Adrenal gland (tissue), 12 donors: ENCODE measurements around the gene SOWAHC. TPM values are rescaled to one million over a fixed set of nuclear protein-coding genes. Genes with fewer than 3 reads are reported as not detected.
A peak's percentile ranks its signal among the peaks of the same experiment; 100 is the strongest.

ENCODE experiments used
- DNase-seq, 7 donors: peaks; one replicate each; pipeline ENCODE4 v3.0.0-alpha.2; 2019 to 2020
- H3K27ac ChIP-seq, 5 donors: fragments of 200-600 bp; sonication (generic) in 4 of 5; 1 replicate in 3 of 5; 2 replicates in 2 of 5; pipeline versions ENCODE4 v1.5.1 to v1.8.0; 2016 to 2020; ENCODE audit warnings: mild to moderate bottlenecking in 1 of 5
- H3K27me3 ChIP-seq: fragments of 200-600 bp; 2 replicates; pipeline ENCODE4 v1.8.0; 2021
- H3K36me3 ChIP-seq, 2 donors: fragments of 200-600 bp; replicated peaks in 1 of 2; 1 replicate in 1 of 2; 2 replicates in 1 of 2; pipeline versions ENCODE4 v1.5.1 to v1.8.0; 2018 to 2022
- H3K4me1 ChIP-seq, 2 donors: fragments of 200-600 bp; replicated peaks in 1 of 2; 1 replicate in 1 of 2; 2 replicates in 1 of 2; pipeline versions ENCODE4 v1.5.1 to v1.8.0; 2018 to 2021
- H3K4me3 ChIP-seq, 4 donors: fragments of 200-600 bp; sonication (generic) in 3 of 4; one replicate each; pipeline ENCODE4 v1.5.1; 2016 to 2018
- H3K9me3 ChIP-seq, 3 donors: fragments of 200-600 bp; sonication (generic) in 1 of 3; replicated peaks in 1 of 3; 1 replicate in 2 of 3; 2 replicates in 1 of 3; pipeline versions ENCODE4 v1.5.1 to v1.8.0; 2016 to 2021
- CTCF ChIP-seq, 6 experiments: fragments of 450-650 bp in 4 of 6; fragments of 200-600 bp in 2 of 6; sonication (generic) in 1 of 6; IDR thresholded peaks; 1 replicate in 5 of 6; 2 replicates in 1 of 6; pipeline versions ENCODE4 v1.5.1 to v1.8.0; 2016 to 2021; ENCODE audit warnings: antibody characterized with exemption in 6 of 6, mild to moderate bottlenecking in 2 of 6, moderate library complexity in 1 of 6
- POLR2A ChIP-seq, 2 donors: fragments of 450-650 bp; IDR thresholded peaks; one replicate each; pipeline ENCODE4 v1.6.1; 2017; ENCODE audit warnings: antibody characterized with exemption in 2 of 2, mild to moderate bottlenecking in 2 of 2, moderate library complexity in 1 of 2
- WGBS, 4 donors: extraction: QIAGEN DNeasy Blood & Tissue Kit in 2 of 4; methylation state at CpG; one replicate each; pipeline versions ENCODE4 v1.1.5 to v1.1.7; 2013 to 2017; 5-methylcytosine and 5-hydroxymethylcytosine counted together
- intact Hi-C, 2 donors: fragments of 100-400 bp; cut with DNase I; formaldehyde crosslinking; loops; one replicate each; pipeline versions ENCODE4 v1.14.1 to v1.15.0; 2022 to 2023
- polyA plus RNA-seq, 3 donors: library from polyadenylated mRNA; stranded (reverse); fragments of 200-250 nt in 2 of 3; fragments of 350-450 nt in 1 of 3; fragmentation: Illumina TruSeq in 1 of 3; extraction: RNeasy Lipid Tissue Mini Kit (QIAGEN cat#74804) in 1 of 3; gene quantifications; one replicate each; pipeline ENCODE4 v1.2.3, GENCODE V29; 2013 to 2014
- total RNA-seq, 9 donors: library from RNA; depleted of rRNA in 4 of 9; stranded (reverse); fragments of >200 nt in 4 of 9; fragments of 120-200 nt in 1 of 9; fragmentation: NEBNext Ultra II Directional in 1 of 9; extraction: Animal tissue kit (Norgen Biotek cat#: 25700) in 1 of 9; gene quantifications; one replicate each; pipeline versions ENCODE4 v1.1.0 to v1.2.4, GENCODE V29; 2013 to 2023
- donor health status: healthy with polysubstance abuse.
- donor health status: Bipolar disorder and iron deficiency.
- donor health status: DM: yes; HTN: yes; CAD: no.
- donor health status: DM: no; HTN: no; CAD: no.
- donor health status: DM: no; HTN: no; CAD: no.
- donor health status: DM: yes; HTN: yes; CAD: no.

SOWAHC gene
- total and polyA plus RNA-seq, 12 donors: 2.2 to 15.5 (median 7.6) TPM

GRCh38 chr2:109611467-109612095, 2.6 kb upstream of the SOWAHC start:
- H3K4me1 ChIP-seq: peaks cover 0 to 59% of the 10 kb centered on the region in 2 donors
- TF ChIP-seq CTCF (IDR thresholded peaks at IDR 0.05) (no peak), POLR2A (IDR thresholded peaks at IDR 0.05) (no peak)
- no peak overlapping the region for H3K4me3 ChIP-seq
- H3K27me3 ChIP-seq: no peaks in the 10 kb centered on the region
- intact Hi-C loops: loop anchor here in 1 of 2 donors (10.0 kb wide), 1 partner anchor 103 kb away; no protein-coding TSS in a partner anchor
- DNase-seq: no peak
- H3K36me3 ChIP-seq: no peaks in the 10 kb centered on the region
- no peaks in the 10 kb centered on the region for H3K9me3 ChIP-seq
- no peak overlapping the region for H3K27ac ChIP-seq
- WGBS, 4 donors: 85 to 94% (median 91%) methylated on average over 5 of the region's 5 CpGs

GRCh38 chr2:109613081-109613921, 863 bp upstream of the SOWAHC start:
- no peak for TF ChIP-seq CTCF (IDR thresholded peaks at IDR 0.05)
- peak; percentile 31 to 48 for TF ChIP-seq POLR2A (IDR thresholded peaks at IDR 0.05)
- no peaks in the 10 kb centered on the region for H3K36me3 ChIP-seq
- DNase-seq: peak; percentile 59 to 77 (median 63)
- intact Hi-C loops: loop anchor here in 1 of 2 donors (10.0 kb wide), 1 partner anchor 102 kb away; no protein-coding TSS in a partner anchor
- H3K9me3 ChIP-seq: no peaks in the 10 kb centered on the region
- H3K4me3 ChIP-seq: peak overlapping the region; percentile 21 to 97 (median 70)
- 0 to 2% (median 1%) methylated on average over 25 to 82 of the region's 82 CpGs for WGBS, 4 donors
- H3K27me3 ChIP-seq: no peaks in the 10 kb centered on the region
- H3K4me1 ChIP-seq: peaks cover 0 to 56% of the 10 kb centered on the region in 2 donors
- H3K27ac ChIP-seq: peak overlapping the region; percentile 84 to 100 (median 98)

GRCh38 chr2:109614715-109615636, 812 bp downstream of the SOWAHC start:
- no peaks in the 10 kb centered on the region for H3K27me3 ChIP-seq
- H3K36me3 ChIP-seq: no peaks in the 10 kb centered on the region
- intact Hi-C loops: loop anchor here in 1 of 2 donors (10.0 kb wide), 1 partner anchor 100 kb away; no protein-coding TSS in a partner anchor
- 17 to 47% (median 28%) methylated on average over 23 to 90 of the region's 90 CpGs for WGBS, 4 donors
- no peak for TF ChIP-seq CTCF (IDR thresholded peaks at IDR 0.05)
- TF ChIP-seq POLR2A (IDR thresholded peaks at IDR 0.05): no peak
- H3K4me1 ChIP-seq: peaks cover 0 to 44% of the 10 kb centered on the region in 2 donors
- H3K27ac ChIP-seq: peak overlapping the region; percentile 84 to 100 (median 98)
- no peaks in the 10 kb centered on the region for H3K9me3 ChIP-seq
- peak in 5 of 7 donors; percentile 9 to 42 (median 27) for DNase-seq
- peak overlapping the region in 3 of 4 donors; percentile 19 to 97 (median 73) for H3K4me3 ChIP-seq
